Activated naive CD4-positive, alpha-beta T cell treated with anti-CD3 and anti-CD28 coated beads for 36 hours (primary cell): ENCODE measurements around the gene ATN1. TPM values are rescaled to one million over a fixed set of nuclear protein-coding genes. Genes with fewer than 3 reads are reported as not detected.
A peak's percentile ranks its signal among the peaks of the same experiment; 100 is the strongest.

ENCODE experiments used
- CTCF ChIA-PET: fragments of 350-600 bp; sonication (Branson Sonifier 250); formaldehyde crosslinking; loops from one replicate; lab custom pipeline; 2021; ENCODE audit warnings: antibody characterized with exemption; lab: Charles Lee
- DNase-seq: peaks from one replicate; pipeline ENCODE4 v3.0.0-alpha.2; 2020
- H3K27ac Mint-ChIP-seq: one replicate; pipeline ENCODE4 v1.8.0; 2021; ENCODE audit warnings: mild to moderate bottlenecking, mixed read lengths
- H3K27me3 Mint-ChIP-seq: one replicate; pipeline ENCODE4 v1.8.0; 2021; ENCODE audit warnings: low read depth, mixed read lengths
- H3K36me3 Mint-ChIP-seq: one replicate; pipeline ENCODE4 v1.8.0; 2021; ENCODE audit warnings: low read depth, mixed read lengths
- H3K4me1 Mint-ChIP-seq: one replicate; pipeline ENCODE4 v1.8.0; 2021; ENCODE audit warnings: low read depth, mixed read lengths
- H3K4me3 Mint-ChIP-seq: one replicate; pipeline ENCODE4 v1.8.0; 2021; ENCODE audit warnings: mild to moderate bottlenecking, moderate library complexity, mixed read lengths
- H3K9me3 Mint-ChIP-seq: one replicate; pipeline ENCODE4 v1.8.0; 2021; ENCODE audit warnings: mixed read lengths
- intact Hi-C: fragments of 100-400 bp; cut with micrococcal nuclease; formaldehyde crosslinking; loops from one replicate; pipeline ENCODE4 v1.15.1; 2023
- total RNA-seq, 2 experiments: library from RNA; stranded (reverse); gene quantifications; one replicate each; pipeline ENCODE4 v1.2.3, GENCODE V29; 2021

ATN1 gene
- total RNA-seq, 2 experiments from 2014 or later, result 20.1 to 22.2 TPM

DNA sequence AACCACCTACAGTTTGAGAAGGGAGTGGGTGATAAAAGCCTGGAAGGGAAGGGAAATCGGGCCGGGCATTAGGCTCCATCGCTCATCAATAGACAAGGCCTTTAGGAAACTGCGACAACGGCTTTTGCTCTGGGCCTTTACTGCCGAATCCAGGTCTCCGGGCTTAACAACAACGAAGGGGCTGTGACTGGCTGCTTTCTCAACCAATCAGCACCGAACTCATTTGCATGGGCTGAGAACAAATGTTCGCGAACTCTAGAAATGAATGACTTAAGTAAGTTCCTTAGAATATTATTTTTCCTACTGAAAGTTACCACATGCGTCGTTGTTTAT is 15.6 kb downstream of the ATN1 start:
- CTCF ChIA-PET, result interaction anchor here (0.8 to 11.8 kb wide), 10 partner anchors 18 to 165 kb away, joined by 3 to 397 read pairs (median 4); partner anchors contain the start of genes C1R, C1RL, ENO2 and LPCAT3
- intact Hi-C loops, result loop anchor here (1.0 to 5.0 kb wide), 4 partner anchors 52 to 244 kb away; partner anchors contain the start of genes CDCA3, LPCAT3 and PEX5
- Mint-ChIP-seq H3K27me3 (no peaks in the 10 kb centered on the region), H3K9me3 (no peaks in the 10 kb centered on the region), H3K36me3 (peaks cover 17% of the 10 kb centered on the region), H3K4me3 (peak overlapping the region; percentile 94), H3K27ac (peak overlapping the region; percentile 93), H3K4me1 (peaks cover 40% of the 10 kb centered on the region)
- peak; percentile 89 for DNase-seq

GRCh38 chr12:6943722-6944380 is 16.1 kb downstream of the ATN1 start, which contains the start of the genes C12orf57 and RNU7-1:
TSS of gene C12orf57 (plus strand) at chr12:6944022. CDS start at chr12:6944122, 100 bp downstream.
TSS of gene RNU7-1 (plus strand) at chr12:6943816.
- Mint-ChIP-seq H3K4me3 (peak within 1 kb of the TSS; percentile 94), H3K9me3 (no peaks in the 10 kb centered on the region), H3K27me3 (no peaks in the 10 kb centered on the region), H3K4me1 (peaks cover 45% of the 10 kb centered on the region), H3K27ac (peak within 1 kb of the TSS; percentile 93), H3K36me3 (peaks cover 18% of the 10 kb centered on the region)
- CTCF ChIA-PET, result interaction anchor here (0.7 to 11.8 kb wide), 14 partner anchors 8 to 167 kb away, joined by 3 to 397 read pairs (median 4); partner anchors contain the start of genes C1R, C1RL, ENO2 and LPCAT3
- DNase-seq, result peak; percentile 85
- intact Hi-C loops, result loop anchor here (1.0 to 5.0 kb wide), 13 partner anchors 9 to 243 kb away; partner anchors contain the start of genes C1R, CDCA3, EMG1 and LPCAT3

GRCh38 chr12:6944381-6945186 is 16.8 kb downstream of the ATN1 start:
- Mint-ChIP-seq H3K27me3 (no peaks in the 10 kb centered on the region), H3K4me3 (peak overlapping the region; percentile 94), H3K9me3 (no peaks in the 10 kb centered on the region), H3K36me3 (peaks cover 18% of the 10 kb centered on the region), H3K4me1 (peaks cover 49% of the 10 kb centered on the region), H3K27ac (peak overlapping the region; percentile 93)
- CTCF ChIA-PET, result interaction anchor here (0.7 to 11.8 kb wide), 16 partner anchors 8 to 167 kb away, joined by 3 to 397 read pairs (median 3); partner anchors contain the start of genes C1R, C1RL, ENO2 and LPCAT3
- intact Hi-C loops, result loop anchor here (1.0 to 5.0 kb wide), 10 partner anchors 9 to 243 kb away; partner anchors contain the start of genes C1R, EMG1, LRRC23 and PEX5
- peak; percentile 96 for DNase-seq

DNA sequence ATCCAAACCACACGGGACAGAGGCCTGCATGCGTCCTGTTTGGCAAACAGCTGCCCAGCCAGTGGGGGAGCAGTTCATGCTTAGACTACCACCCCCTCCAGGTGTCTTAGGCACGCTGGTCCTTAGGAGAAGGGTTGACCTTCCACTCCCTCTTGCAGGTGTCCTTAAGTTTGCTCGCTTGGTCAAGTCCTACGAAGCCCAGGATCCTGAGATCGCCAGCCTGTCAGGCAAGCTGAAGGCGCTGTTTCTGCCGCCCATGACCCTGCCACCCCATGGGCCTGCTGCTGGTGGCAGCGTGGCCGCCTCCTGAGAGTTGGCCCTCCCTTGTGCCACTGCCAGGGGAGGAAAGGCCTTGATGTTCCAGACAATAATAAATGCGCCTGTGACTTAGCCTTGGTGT is 17.9 kb downstream of the ATN1 start:
- CTCF ChIA-PET, result interaction anchor here (0.8 to 11.8 kb wide), 9 partner anchors 7 to 163 kb away, joined by 3 to 397 read pairs (median 7); partner anchors contain the start of genes C1RL and SPSB2
- H3K27me3 Mint-ChIP-seq, result no peaks in the 10 kb centered on the region
- intact Hi-C loops, result loop anchor here (2.0 kb wide), 1 partner anchor 41 kb away; the partner anchor contains the start of gene LRRC23
- DNase-seq, result no peak
- peaks cover 59% of the 10 kb centered on the region for H3K4me1 Mint-ChIP-seq
- H3K36me3 Mint-ChIP-seq, result peaks cover 15% of the 10 kb centered on the region
- H3K4me3 Mint-ChIP-seq, result peak overlapping the region; percentile 94
- peak overlapping the region; percentile 93 for H3K27ac Mint-ChIP-seq
- H3K9me3 Mint-ChIP-seq, result no peaks in the 10 kb centered on the region

- H3K4me1 Mint-ChIP-seq, result peaks cover 61% of the 10 kb centered on the region
- peaks cover 14% of the 10 kb centered on the region for H3K36me3 Mint-ChIP-seq
- CTCF ChIA-PET, result interaction anchor here (0.8 to 11.8 kb wide), 10 partner anchors 8 to 166 kb away, joined by 3 to 397 read pairs (median 8); partner anchors contain the start of genes C1RL and SPSB2
- H3K27ac Mint-ChIP-seq, result peak overlapping the region; percentile 93
- peak; percentile 88 for DNase-seq
- no peaks in the 10 kb centered on the region for H3K9me3 Mint-ChIP-seq
- no peaks in the 10 kb centered on the region for H3K27me3 Mint-ChIP-seq
- intact Hi-C loops, result no loop called here
- peak overlapping the region; percentile 94 for H3K4me3 Mint-ChIP-seq
Observed at GRCh38 chr12:6946033-6946919, 18.5 kb downstream of the ATN1 start.

GRCh38 chr12:6946920-6947374 is 19.2 kb downstream of the ATN1 start:
- Mint-ChIP-seq H3K4me3 (peak overlapping the region; percentile 94), H3K9me3 (no peaks in the 10 kb centered on the region), H3K27me3 (no peaks in the 10 kb centered on the region), H3K36me3 (peaks cover 19% of the 10 kb centered on the region), H3K27ac (peak overlapping the region; percentile 93), H3K4me1 (peaks cover 61% of the 10 kb centered on the region)
- intact Hi-C loops, result no loop called here
- CTCF ChIA-PET, result interaction anchor here (0.9 to 11.8 kb wide), 9 partner anchors 9 to 166 kb away, joined by 3 to 397 read pairs (median 8); partner anchors contain the start of genes C1RL and SPSB2
- no peak for DNase-seq

DNA sequence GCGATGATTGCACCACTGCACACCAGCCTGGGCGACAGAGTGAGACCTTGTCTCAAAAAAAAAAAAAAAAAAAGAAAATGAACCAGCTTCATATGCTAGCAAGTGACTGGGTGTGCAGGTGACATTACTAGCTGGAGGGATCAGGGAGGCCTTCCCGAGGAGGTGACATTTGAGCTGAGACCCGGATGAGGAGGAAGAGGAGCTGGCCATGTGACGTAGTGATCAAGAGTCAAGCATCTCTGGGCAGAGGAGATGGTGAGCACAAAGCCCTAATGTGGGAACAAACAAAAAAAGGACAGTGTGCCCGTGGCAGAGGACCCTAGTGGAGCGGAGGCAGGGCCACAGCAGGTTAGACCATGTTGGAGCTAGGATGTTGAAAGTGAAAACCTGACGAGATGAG is 19.9 kb downstream of the ATN1 start:
- Mint-ChIP-seq H3K27me3 (no peaks in the 10 kb centered on the region), H3K27ac (peak overlapping the region; percentile 93), H3K4me1 (peaks cover 57% of the 10 kb centered on the region), H3K9me3 (no peaks in the 10 kb centered on the region), H3K36me3 (peaks cover 24% of the 10 kb centered on the region), H3K4me3 (peak overlapping the region; percentile 94)
- intact Hi-C loops, result no loop called here
- CTCF ChIA-PET, result interaction anchor here (0.9 to 11.8 kb wide), 6 partner anchors 9 to 165 kb away, joined by 3 to 397 read pairs (median 6); partner anchors contain the start of gene SPSB2
- DNase-seq, result peak; percentile 12

DNA sequence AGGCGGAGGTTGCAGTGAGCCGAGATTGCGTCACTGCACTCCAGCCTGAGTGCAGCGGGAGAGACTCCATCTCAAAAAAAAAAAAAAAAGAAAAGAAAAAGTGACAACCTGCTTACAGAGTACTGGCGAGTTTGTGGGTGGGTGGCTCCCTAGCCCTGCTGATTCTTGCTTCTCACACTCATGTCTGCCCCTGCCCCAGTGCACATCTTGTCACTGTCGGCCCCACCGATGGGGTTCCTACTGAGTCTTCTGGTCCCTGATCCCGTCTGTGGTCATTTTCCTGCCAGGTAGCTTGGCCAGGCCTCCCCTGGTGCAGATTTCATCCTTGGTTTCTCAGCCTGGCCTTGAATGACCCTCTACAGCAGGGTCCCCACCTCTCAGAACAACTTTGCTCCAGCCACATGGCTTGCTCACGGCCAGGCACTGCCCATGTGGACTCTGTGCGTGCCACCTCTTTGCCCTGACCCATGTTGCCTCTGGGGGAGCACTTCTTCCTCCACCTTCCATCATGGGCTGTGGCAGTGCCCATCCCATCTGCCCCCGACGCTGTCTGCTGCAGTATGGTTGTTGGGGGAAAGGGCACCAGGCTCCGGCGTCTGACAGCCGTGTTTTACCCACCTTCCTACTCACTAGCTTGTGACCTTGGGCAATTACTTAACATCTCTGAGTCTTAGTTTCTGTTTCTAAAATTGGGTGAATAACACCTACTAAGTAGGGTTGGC is 21.3 kb downstream of the ATN1 start:
- DNase-seq, result peak; percentile 48
- H3K9me3 Mint-ChIP-seq, result no peaks in the 10 kb centered on the region
- CTCF ChIA-PET, result interaction anchor here (0.6 to 11.8 kb wide), 8 partner anchors 11 to 197 kb away, joined by 3 to 397 read pairs (median 4); partner anchors contain the start of gene LPCAT3
- peaks cover 56% of the 10 kb centered on the region for H3K4me1 Mint-ChIP-seq
- H3K36me3 Mint-ChIP-seq, result peaks cover 39% of the 10 kb centered on the region
- peak overlapping the region; percentile 93 for H3K27ac Mint-ChIP-seq
- no peaks in the 10 kb centered on the region for H3K27me3 Mint-ChIP-seq
- intact Hi-C loops, result no loop called here
- H3K4me3 Mint-ChIP-seq, result peak overlapping the region; percentile 72

DNA sequence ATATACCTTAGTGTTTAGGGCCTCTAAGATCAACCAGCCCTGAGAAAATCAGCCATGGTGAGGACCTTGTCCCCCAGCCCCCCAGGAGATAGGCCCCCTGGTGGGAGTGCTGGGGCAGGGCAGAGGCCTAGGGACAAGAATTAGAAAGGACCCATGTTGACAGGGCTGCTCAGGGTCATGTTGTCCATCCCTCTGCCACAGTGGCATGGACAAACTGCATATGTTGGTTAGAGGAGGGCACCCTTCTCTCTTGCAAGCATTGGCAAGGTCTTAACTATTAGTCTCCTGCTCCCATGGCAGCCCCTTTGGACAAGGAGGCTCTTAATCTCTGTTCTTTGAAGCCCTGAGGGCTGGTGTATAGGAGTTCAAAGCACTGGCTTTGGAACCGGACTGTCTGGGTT is 22.6 kb downstream of the ATN1 start:
- no peaks in the 10 kb centered on the region for H3K9me3 Mint-ChIP-seq
- CTCF ChIA-PET, result interaction anchor here (0.6 to 11.8 kb wide), 3 partner anchors 11 to 25 kb away, joined by 5 to 397 read pairs (median 5); no protein-coding TSS in a partner anchor

More for the DNA sequence above, 22.6 kb downstream of the ATN1 start:
- Mint-ChIP-seq H3K27ac (peak overlapping the region; percentile 93), H3K27me3 (no peaks in the 10 kb centered on the region), H3K4me1 (peaks cover 65% of the 10 kb centered on the region), H3K36me3 (peaks cover 50% of the 10 kb centered on the region), H3K4me3 (peak overlapping the region; percentile 98)
- DNase-seq, result peak; percentile 55
- intact Hi-C loops, result loop anchor here (5.0 to 10.0 kb wide), 5 partner anchors 78 to 1134 kb away; partner anchors contain the start of genes CD27, CD4, GAPDH and NECAP1
